ENCODE data around the gene CDH15. TPM values are rescaled to one million over a fixed set of nuclear protein-coding genes. Genes with fewer than 3 reads are reported as not detected.
"Not testable (repeated sequence)": the region's sequence is repeated elsewhere in the genome, so short reads cannot be mapped to it uniquely, and the experiment has no call there.

CDH15 gene
- polyA plus RNA-seq, 1 experiment, result 0.07 TPM

DNA sequence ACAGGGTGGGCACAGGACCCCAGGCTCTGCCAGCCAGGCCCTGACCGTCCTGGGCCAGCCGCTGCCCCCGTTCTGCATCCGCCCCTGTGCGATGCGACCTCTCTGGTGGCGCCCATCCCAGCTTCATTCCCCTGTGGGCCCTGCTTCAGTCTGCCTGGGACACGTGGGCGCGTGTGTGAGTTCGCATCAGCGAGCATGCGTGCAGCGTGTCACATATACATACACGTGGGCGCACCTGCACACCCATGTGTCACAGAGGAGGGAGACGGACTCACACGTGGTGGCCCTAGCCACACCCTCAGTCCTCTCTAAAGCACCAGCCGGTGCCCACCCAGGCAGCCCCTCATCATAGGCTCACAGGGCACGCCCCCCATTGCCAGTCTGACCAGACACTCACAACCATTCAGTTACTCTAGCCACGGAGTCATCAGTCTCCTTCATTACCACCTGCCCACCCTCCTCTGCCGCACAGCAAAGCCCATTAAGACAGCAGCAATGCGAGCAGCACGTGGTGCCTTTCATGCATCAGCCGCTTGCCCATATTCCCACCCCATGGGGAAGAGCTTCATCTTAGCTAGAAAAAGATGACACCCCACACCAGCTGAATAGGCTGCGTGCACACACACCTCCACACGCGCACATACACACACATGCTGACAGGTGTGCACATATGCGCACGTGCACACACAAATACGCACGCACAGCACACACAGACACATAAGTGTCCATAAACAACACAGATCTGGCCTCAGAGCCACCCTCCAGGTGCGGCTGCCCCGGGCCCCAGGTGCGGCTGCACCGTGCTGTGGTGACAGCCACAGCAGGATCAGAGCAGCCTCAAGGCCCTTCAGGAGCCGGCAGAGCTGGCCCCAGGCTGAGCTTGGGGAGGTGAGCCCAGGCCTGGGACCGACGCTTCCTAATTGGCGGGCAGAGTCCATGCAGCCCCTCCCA is 9.5 kb upstream of the CDH15 start:
- H3K36me3 ChIP-seq (ENCODE audit: control insufficient read depth, insufficient read depth, low read length), result no peaks in the 10 kb centered on the region; the same call in 1 of the 2 replicates
- no peak overlapping the region for H3K4me3 ChIP-seq (ENCODE audit: low read depth, low read length)
- CTCF ChIA-PET, result no interaction called here
- H3K27me3 ChIP-seq (ENCODE audit: control insufficient read depth, insufficient read depth, low read length), result no peaks in the 10 kb centered on the region
- POLR2A ChIA-PET, result no interaction called here
- DNase-seq (ENCODE audit: low read depth), result no peak
- TF ChIP-seq, protein P1, sequence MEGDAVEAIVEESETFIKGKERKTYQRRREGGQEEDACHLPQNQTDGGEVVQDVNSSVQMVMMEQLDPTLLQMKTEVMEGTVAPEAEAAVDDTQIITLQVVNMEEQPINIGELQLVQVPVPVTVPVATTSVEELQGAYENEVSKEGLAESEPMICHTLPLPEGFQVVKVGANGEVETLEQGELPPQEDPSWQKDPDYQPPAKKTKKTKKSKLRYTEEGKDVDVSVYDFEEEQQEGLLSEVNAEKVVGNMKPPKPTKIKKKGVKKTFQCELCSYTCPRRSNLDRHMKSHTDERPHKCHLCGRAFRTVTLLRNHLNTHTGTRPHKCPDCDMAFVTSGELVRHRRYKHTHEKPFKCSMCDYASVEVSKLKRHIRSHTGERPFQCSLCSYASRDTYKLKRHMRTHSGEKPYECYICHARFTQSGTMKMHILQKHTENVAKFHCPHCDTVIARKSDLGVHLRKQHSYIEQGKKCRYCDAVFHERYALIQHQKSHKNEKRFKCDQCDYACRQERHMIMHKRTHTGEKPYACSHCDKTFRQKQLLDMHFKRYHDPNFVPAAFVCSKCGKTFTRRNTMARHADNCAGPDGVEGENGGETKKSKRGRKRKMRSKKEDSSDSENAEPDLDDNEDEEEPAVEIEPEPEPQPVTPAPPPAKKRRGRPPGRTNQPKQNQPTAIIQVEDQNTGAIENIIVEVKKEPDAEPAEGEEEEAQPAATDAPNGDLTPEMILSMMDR (IDR thresholded peaks at IDR 0.05; ENCODE audit: insufficient read depth, low read depth, low read length), result no peak

GRCh38 chr16:89163297-89163696 is 8.3 kb upstream of the CDH15 start:
- H3K27me3 ChIP-seq (ENCODE audit: control insufficient read depth, insufficient read depth, low read length), result no peaks in the 10 kb centered on the region
- H3K4me3 ChIP-seq (ENCODE audit: low read depth, low read length), result no peak overlapping the region
- POLR2A ChIA-PET, result no interaction called here
- TF ChIP-seq, protein P1 (IDR thresholded peaks at IDR 0.05; ENCODE audit: insufficient read depth, low read depth, low read length), result no peak
- CTCF ChIA-PET, result no interaction called here
- no peaks in the 10 kb centered on the region; the same call in 1 of the 2 replicates for H3K36me3 ChIP-seq (ENCODE audit: control insufficient read depth, insufficient read depth, low read length)
- DNase-seq (ENCODE audit: low read depth), result no peak

GRCh38 chr16:89164436-89164835 is 7.1 kb upstream of the CDH15 start:
- no peaks in the 10 kb centered on the region for H3K27me3 ChIP-seq (ENCODE audit: control insufficient read depth, insufficient read depth, low read length)
- ChIA-PET CTCF (interaction anchor here (0.9 to 1.1 kb wide), 2 partner anchors 9 to 427 kb away, joined by 3 to 7 read pairs; no protein-coding TSS in a partner anchor), POLR2A (no interaction called here)
- TF ChIP-seq, protein P1 (IDR thresholded peaks at IDR 0.05; ENCODE audit: insufficient read depth, low read depth, low read length), result no peak
- no peak for DNase-seq (ENCODE audit: low read depth)
- H3K36me3 ChIP-seq (ENCODE audit: control insufficient read depth, insufficient read depth, low read length), result no peaks in the 10 kb centered on the region; the same call in 1 of the 2 replicates
- H3K4me3 ChIP-seq (ENCODE audit: low read depth, low read length), result no peak overlapping the region

- ChIA-PET POLR2A (no interaction called here), CTCF (interaction anchor here (0.9 to 1.1 kb wide), 2 partner anchors 9 to 428 kb away, joined by 3 to 7 read pairs; no protein-coding TSS in a partner anchor)
- H3K4me3 ChIP-seq (ENCODE audit: low read depth, low read length), result no peak overlapping the region
- TF ChIP-seq, protein P1 (IDR thresholded peaks at IDR 0.05; ENCODE audit: insufficient read depth, low read depth, low read length), result no peak
- H3K27me3 ChIP-seq (ENCODE audit: control insufficient read depth, insufficient read depth, low read length), result 0 out of 2 replicates have a peak, but pooled peaks cover under 1% of the 10 kb centered on the region
- H3K36me3 ChIP-seq (ENCODE audit: control insufficient read depth, insufficient read depth, low read length), result no peaks in the 10 kb centered on the region; the same call in 1 of the 2 replicates
- no peak for DNase-seq (ENCODE audit: low read depth)
These were observed 6.5 kb upstream of the CDH15 start for GRCh38 chr16:89164847-89165680.

DNA sequence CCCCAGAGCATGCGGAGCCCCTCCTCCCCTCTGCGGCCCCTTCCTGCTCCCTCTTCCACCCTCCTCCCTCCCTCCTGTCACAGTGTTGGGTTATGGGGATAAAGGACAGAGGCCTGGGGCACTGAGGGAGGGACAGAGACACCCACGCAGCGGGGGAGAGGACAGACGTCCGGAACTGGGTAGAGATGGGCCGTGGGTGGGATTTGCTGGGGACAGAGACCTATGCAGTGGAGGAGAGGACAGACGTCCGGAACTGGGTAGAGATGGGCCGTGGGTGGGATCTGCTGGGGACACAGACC is 5.9 kb upstream of the CDH15 start:
- H3K36me3 ChIP-seq (ENCODE audit: control insufficient read depth, insufficient read depth, low read length); H3K27me3 ChIP-seq (ENCODE audit: control insufficient read depth, insufficient read depth, low read length); H3K4me3 ChIP-seq (ENCODE audit: low read depth, low read length); DNase-seq (ENCODE audit: low read depth); POLR2A ChIA-PET: not testable (repeated sequence)
- CTCF ChIA-PET, result interaction anchor here (1.1 kb wide), 1 partner anchor 428 kb away, joined by 7 read pairs; no protein-coding TSS in a partner anchor
